Measurements from ENCODE around the gene MAML2. TPM values are rescaled to one million over a fixed set of nuclear protein-coding genes. Genes with fewer than 3 reads are reported as not detected.

MAML2 gene
- total RNA-seq, 2 experiments from 2014 or later, result 11.8 to 12.5 TPM

DNA sequence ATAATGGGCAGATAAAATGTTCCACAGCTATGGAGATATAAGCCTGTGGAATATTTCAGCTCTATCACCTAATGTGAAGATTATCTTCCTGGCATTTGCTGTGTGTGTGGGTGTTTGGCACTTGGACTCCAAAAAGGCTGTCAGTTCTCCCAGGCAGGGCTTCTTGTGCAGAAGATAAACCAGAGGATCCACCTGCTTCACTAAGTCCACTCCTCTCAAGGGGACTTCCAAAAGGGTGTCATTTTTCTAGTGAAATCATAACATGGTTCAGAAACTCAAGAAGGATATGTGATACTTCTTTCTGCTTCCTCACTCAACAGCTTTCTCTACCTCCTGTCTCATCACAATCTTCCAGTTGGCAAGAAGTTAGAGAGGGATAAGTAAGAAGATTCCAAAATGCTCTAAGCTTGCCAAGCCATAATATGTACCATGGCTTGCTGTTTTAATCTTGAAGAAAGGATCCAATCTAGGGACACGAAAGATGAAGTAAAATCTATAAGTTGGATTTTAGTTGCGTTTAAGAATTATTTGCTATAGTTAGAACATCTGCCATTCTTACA is 212.9 kb downstream of the MAML2 start:
- Mint-ChIP-seq H3K9me3 (no peaks in the 10 kb centered on the region), H3K27me3 (no peaks in the 10 kb centered on the region), H3K27ac (peak overlapping the region; percentile 72), H3K4me3 (no peak overlapping the region), H3K4me1 (ENCODE audit: low read depth) (peaks cover 65% of the 10 kb centered on the region), H3K36me3 (ENCODE audit: low read depth) (peaks cover 11% of the 10 kb centered on the region)
- peak; percentile 31 for ATAC-seq
- intact Hi-C loops (cut with micrococcal nuclease), result no loop called here
- ChIA-PET CTCF (interaction anchor here (0.8 kb wide), 1 partner anchor 213 kb away, joined by 3 read pairs; the partner anchor contains the start of gene MAML2), POLR2A (interaction anchor here (0.7 kb wide), 1 partner anchor 20 kb away, joined by 3 read pairs; no protein-coding TSS in a partner anchor)
- no peak for DNase-seq
- TF ChIP-seq, protein P1, sequence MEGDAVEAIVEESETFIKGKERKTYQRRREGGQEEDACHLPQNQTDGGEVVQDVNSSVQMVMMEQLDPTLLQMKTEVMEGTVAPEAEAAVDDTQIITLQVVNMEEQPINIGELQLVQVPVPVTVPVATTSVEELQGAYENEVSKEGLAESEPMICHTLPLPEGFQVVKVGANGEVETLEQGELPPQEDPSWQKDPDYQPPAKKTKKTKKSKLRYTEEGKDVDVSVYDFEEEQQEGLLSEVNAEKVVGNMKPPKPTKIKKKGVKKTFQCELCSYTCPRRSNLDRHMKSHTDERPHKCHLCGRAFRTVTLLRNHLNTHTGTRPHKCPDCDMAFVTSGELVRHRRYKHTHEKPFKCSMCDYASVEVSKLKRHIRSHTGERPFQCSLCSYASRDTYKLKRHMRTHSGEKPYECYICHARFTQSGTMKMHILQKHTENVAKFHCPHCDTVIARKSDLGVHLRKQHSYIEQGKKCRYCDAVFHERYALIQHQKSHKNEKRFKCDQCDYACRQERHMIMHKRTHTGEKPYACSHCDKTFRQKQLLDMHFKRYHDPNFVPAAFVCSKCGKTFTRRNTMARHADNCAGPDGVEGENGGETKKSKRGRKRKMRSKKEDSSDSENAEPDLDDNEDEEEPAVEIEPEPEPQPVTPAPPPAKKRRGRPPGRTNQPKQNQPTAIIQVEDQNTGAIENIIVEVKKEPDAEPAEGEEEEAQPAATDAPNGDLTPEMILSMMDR (IDR thresholded peaks at IDR 0.05), result no peak

DNA sequence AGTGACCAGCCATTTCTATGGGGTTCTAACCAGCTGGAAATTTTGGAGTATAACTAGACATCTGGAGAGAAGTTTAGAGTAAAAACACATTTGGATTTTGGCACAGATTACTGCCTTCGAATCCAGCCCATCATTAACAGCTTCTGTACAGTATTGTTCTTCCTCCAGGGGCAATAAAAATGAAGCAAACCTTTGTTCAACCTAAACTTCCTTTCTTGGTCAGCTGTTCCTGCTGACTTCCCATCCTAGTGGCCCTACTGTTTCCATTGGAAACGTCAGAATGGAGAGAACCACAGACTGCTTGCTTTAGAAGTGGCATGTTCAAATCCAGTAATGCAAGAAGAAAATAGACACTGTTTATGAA is 215.4 kb downstream of the MAML2 start:
- no peak overlapping the region for H3K4me3 Mint-ChIP-seq
- intact Hi-C loops (cut with micrococcal nuclease), result no loop called here
- peaks cover 74% of the 10 kb centered on the region for H3K4me1 Mint-ChIP-seq (ENCODE audit: low read depth)
- no peaks in the 10 kb centered on the region for H3K9me3 Mint-ChIP-seq
- ChIA-PET POLR2A (interaction anchor here (1.1 to 1.2 kb wide), 2 partner anchors 12 to 107 kb away, joined by 3 read pairs; no protein-coding TSS in a partner anchor), CTCF (interaction anchor here (1.1 to 1.7 kb wide), 3 partner anchors 13 to 216 kb away, joined by 3 to 4 read pairs (median 3); partner anchors contain the start of gene MAML2)
- peaks cover 14% of the 10 kb centered on the region for H3K36me3 Mint-ChIP-seq (ENCODE audit: low read depth)
- no peaks in the 10 kb centered on the region for H3K27me3 Mint-ChIP-seq
- peak overlapping the region; percentile 60 for H3K27ac Mint-ChIP-seq
- ATAC-seq (no peak), DNase-seq (no peak)
- TF ChIP-seq, protein P1 (IDR thresholded peaks at IDR 0.05), result no peak

DNA sequence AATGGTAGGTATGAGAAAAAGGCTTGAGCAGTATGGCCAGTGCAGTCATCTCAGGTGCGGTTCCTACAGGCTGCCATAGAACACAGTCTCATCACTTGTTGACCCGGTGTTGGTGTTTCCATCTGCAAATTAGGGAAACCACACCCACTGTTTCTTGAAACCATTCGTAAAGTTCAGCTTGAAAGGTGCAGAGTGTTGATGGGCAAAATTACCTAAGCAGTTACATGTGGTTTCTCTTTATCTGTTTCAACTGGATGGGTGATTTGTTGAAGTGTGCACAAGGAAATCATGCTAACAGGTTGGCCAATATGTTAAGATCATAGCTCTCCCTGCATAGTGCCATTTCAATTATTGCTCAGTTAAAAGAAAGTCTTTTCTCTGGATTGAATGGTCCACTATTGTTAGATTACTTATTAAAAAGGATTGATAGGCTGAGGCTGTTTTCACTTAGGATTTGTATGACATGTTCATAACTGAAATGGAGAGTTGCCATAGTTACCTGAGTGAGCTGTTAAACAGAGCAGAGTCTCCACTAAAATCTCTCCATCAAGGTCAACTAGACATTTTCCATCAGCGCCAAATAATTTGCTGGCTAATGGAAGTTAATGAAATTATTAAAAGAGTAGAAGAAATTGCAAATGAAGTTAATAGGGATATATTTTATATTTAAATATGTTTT is 215.9 kb downstream of the MAML2 start:
- intact Hi-C loops (cut with micrococcal nuclease), result no loop called here

DNA sequence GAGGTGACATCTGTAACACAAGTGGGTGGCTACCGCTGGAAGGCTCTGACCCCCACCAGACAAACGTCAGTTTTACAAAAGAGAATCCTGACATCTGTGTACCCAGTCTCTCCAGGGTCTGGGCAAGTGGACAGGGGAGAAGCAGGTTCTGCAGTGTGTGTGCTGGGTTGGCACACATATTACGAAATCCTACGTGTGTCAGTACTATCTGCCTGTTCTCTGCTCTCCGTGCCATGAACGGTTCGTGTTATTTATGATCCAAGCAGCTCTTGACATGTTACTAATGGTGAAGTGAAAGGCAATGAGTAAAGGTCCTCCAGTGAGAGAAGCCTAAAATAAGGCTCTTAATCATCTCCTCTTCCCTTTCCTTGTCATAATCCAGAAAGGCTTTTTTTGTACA is 217.6 kb downstream of the MAML2 start:
- ATAC-seq (no peak), DNase-seq (no peak)
- ChIA-PET CTCF (interaction anchor here (1.0 kb wide), 1 partner anchor 268 kb away, joined by 4 read pairs; no protein-coding TSS in a partner anchor), POLR2A (no interaction called here)
- Mint-ChIP-seq H3K27ac (no peak overlapping the region), H3K36me3 (ENCODE audit: low read depth) (peaks cover 13% of the 10 kb centered on the region), H3K4me1 (ENCODE audit: low read depth) (peaks cover 71% of the 10 kb centered on the region), H3K4me3 (no peak overlapping the region), H3K9me3 (no peaks in the 10 kb centered on the region), H3K27me3 (no peaks in the 10 kb centered on the region)
- TF ChIP-seq, protein P1 (IDR thresholded peaks at IDR 0.05), result no peak
- intact Hi-C loops (cut with micrococcal nuclease), result no loop called here

More for the DNA sequence above, 215.9 kb downstream of the MAML2 start:
- ChIA-PET POLR2A (interaction anchor here (1.2 kb wide), 1 partner anchor 108 kb away, joined by 3 read pairs; no protein-coding TSS in a partner anchor), CTCF (interaction anchor here (0.6 to 1.7 kb wide), 3 partner anchors 12 to 72 kb away, joined by 3 to 4 read pairs (median 3); no protein-coding TSS in a partner anchor)
- DNase-seq (peak; percentile 24), ATAC-seq (peak; percentile 55)
- H3K4me3 Mint-ChIP-seq, result no peak overlapping the region
- peaks cover 74% of the 10 kb centered on the region for H3K4me1 Mint-ChIP-seq (ENCODE audit: low read depth)
- H3K27me3 Mint-ChIP-seq, result no peaks in the 10 kb centered on the region
- H3K27ac Mint-ChIP-seq, result peak overlapping the region; percentile 70
- peaks cover 14% of the 10 kb centered on the region for H3K36me3 Mint-ChIP-seq (ENCODE audit: low read depth)
- H3K9me3 Mint-ChIP-seq, result no peaks in the 10 kb centered on the region
- TF ChIP-seq, protein P1 (IDR thresholded peaks at IDR 0.05), result no peak

DNA sequence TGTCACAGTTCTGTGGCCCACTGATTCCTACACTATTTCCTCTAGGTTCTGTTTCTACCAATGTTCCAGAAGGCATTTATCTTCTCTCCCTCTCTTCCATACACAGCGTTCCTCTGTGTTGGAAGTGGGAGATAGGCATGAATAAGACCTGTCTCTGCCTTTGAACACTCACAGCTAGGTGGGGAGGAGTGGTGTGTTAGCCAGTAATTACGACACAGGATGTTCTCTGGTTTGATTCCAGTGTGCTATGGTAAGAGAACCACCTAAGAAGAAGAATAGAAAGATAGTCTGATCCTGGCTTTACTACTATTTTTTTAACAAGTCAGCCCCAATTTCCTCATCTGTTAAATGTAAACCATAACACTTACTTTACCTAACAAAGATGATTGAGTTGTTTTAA is 218.8 kb downstream of the MAML2 start:
- CTCF ChIA-PET, result no interaction called here
- peaks cover 12% of the 10 kb centered on the region for H3K36me3 Mint-ChIP-seq (ENCODE audit: low read depth)
- no peak overlapping the region for H3K27ac Mint-ChIP-seq
- DNase-seq (no peak), ATAC-seq (peak; percentile 46)
- no peak overlapping the region for H3K4me3 Mint-ChIP-seq
- no peaks in the 10 kb centered on the region for H3K9me3 Mint-ChIP-seq
- H3K4me1 Mint-ChIP-seq (ENCODE audit: low read depth), result peaks cover 63% of the 10 kb centered on the region
- POLR2A ChIA-PET, result no interaction called here
- TF ChIP-seq, protein P1 (IDR thresholded peaks at IDR 0.05), result no peak
- intact Hi-C loops (cut with micrococcal nuclease), result no loop called here
- H3K27me3 Mint-ChIP-seq, result no peaks in the 10 kb centered on the region

Measured in activated CD8-positive, alpha-beta T cell treated with anti-CD3 and anti-CD28 coated beads for 36 hours (primary cell).